CD4-positive, alpha-beta T cell (primary cell): ENCODE measurements around the gene STK17A. TPM values are rescaled to one million over a fixed set of nuclear protein-coding genes. Genes with fewer than 3 reads are reported as not detected.
"Not testable (repeated sequence)": the region's sequence is repeated elsewhere in the genome, so short reads cannot be mapped to it uniquely, and the experiment has no call there.

ENCODE experiments used
- ATAC-seq: fragments of 200-7000 bp; cut with Tn5 transposase; one replicate; pipeline ENCODE4 v1.10.0; 2022; ENCODE audit warnings: mild to moderate bottlenecking; ENCODE audit not compliant: poor library complexity
- CTCF ChIA-PET: fragments of 350-600 bp; sonication (Branson Sonifier 250); formaldehyde crosslinking; loops from one replicate; lab custom pipeline; 2021; ENCODE audit warnings: antibody characterized with exemption, inconsistent platforms; lab: Charles Lee
- POLR2A ChIA-PET: fragments of 350-600 bp; sonication (Branson Sonifier 250); formaldehyde crosslinking; loops from one replicate; lab custom pipeline; 2021; ENCODE audit warnings: antibody characterized with exemption, inconsistent platforms; lab: Charles Lee
- DNase-seq, 14 experiments: peaks; one replicate each; pipeline ENCODE4 v3.0.0-alpha.2; 2013 to 2020; ENCODE audit warnings: mixed read lengths in 2 of 14
- H3K27ac ChIP-seq, 2 donors: one replicate each; pipeline versions ENCODE4 v1.5.1 to v1.7.0; 2013; ENCODE audit warnings: low read length in 2 of 2, low read depth in 1 of 2, mild to moderate bottlenecking in 1 of 2
- H3K27me3 ChIP-seq, 2 experiments: 1 replicate in 1 of 2; 2 replicates in 1 of 2; pipeline versions ENCODE4 v1.6.1 to v1.7.0; 2013; ENCODE audit warnings: low read length in 2 of 2, control low read depth in 1 of 2, mild to moderate bottlenecking in 1 of 2, moderate library complexity in 1 of 2; ENCODE audit not compliant: insufficient read depth in 2 of 2, control insufficient read depth in 1 of 2
- H3K36me3 ChIP-seq: one replicate; pipeline ENCODE4 v1.6.1; 2013; ENCODE audit warnings: low read length, control low read depth; ENCODE audit not compliant: insufficient read depth
- H3K4me1 ChIP-seq: one replicate; pipeline ENCODE4 v1.6.1; 2013; ENCODE audit warnings: low read length, control low read depth; ENCODE audit not compliant: insufficient read depth
- H3K4me3 ChIP-seq: one replicate; pipeline ENCODE4 v1.5.1; 2013; ENCODE audit warnings: mild to moderate bottlenecking, low read length, moderate library complexity
- H3K9me3 ChIP-seq, 2 experiments: 1 replicate in 1 of 2; 2 replicates in 1 of 2; pipeline versions ENCODE4 v1.6.1 to v1.7.0; 2013; ENCODE audit warnings: low read length in 2 of 2, mild to moderate bottlenecking in 2 of 2, control low read depth in 1 of 2, moderate library complexity in 1 of 2; ENCODE audit not compliant: control insufficient read depth in 1 of 2, insufficient read depth in 1 of 2
- H3K27ac Mint-ChIP-seq: one replicate; pipeline ENCODE4 v1.8.0; 2020; ENCODE audit warnings: mixed read lengths
- H3K27me3 Mint-ChIP-seq: one replicate; pipeline ENCODE4 v1.8.0; 2021; ENCODE audit warnings: mixed read lengths
- H3K36me3 Mint-ChIP-seq: one replicate; pipeline ENCODE4 v1.8.0; 2021; ENCODE audit warnings: low read depth, mixed read lengths
- H3K4me1 Mint-ChIP-seq: one replicate; pipeline ENCODE4 v1.8.0; 2021; ENCODE audit warnings: low read depth, mixed read lengths
- H3K4me3 Mint-ChIP-seq: one replicate; pipeline ENCODE4 v1.8.0; 2020; ENCODE audit warnings: mild to moderate bottlenecking, mixed read lengths
- H3K9me3 Mint-ChIP-seq: one replicate; pipeline ENCODE4 v1.8.0; 2020; ENCODE audit warnings: mixed read lengths
- intact Hi-C, 2 experiments: fragments of 100-400 bp; cut with DNase I in 1 of 2; cut with micrococcal nuclease in 1 of 2; formaldehyde crosslinking; loops; one replicate each; pipeline versions ENCODE4 v1.15.1 to v1.9.0; 2023 to 2025; cut with DNase I, micrococcal nuclease
- total RNA-seq, 174 experiments: library from RNA in 2 of 174; stranded (reverse) in 2 of 174; gene quantifications; one replicate each; pipeline ENCODE4 v1.2.3 and lab custom pipeline; 2021 to 2026
- TF ChIP-seq, protein P1 (sequence below): fragments of 200-600 bp; IDR thresholded peaks from one replicate; pipeline ENCODE4 v1.8.0; 2022; ENCODE audit warnings: antibody characterized with exemption, mild to moderate bottlenecking

The STK17A gene
- total RNA-seq, 2 experiments from 2014 or later: 213 to 218 TPM

- Histone ChIP-seq H3K9me3 (no peaks in the 10 kb centered on the region), H3K4me3 (no peak overlapping the region), H3K4me1 (peaks cover 65% of the 10 kb centered on the region), H3K27ac (peak overlapping the region; percentile 31 to 32), H3K36me3 (peaks cover 38% of the 10 kb centered on the region), H3K27me3 (no peaks in the 10 kb centered on the region)
- Mint-ChIP-seq H3K36me3 (peaks cover 75% of the 10 kb centered on the region), H3K4me1 (peaks cover 84% of the 10 kb centered on the region), H3K4me3 (peak overlapping the region; percentile 86), H3K27me3 (no peaks in the 10 kb centered on the region), H3K9me3 (no peaks in the 10 kb centered on the region), H3K27ac (peak overlapping the region; percentile 98)
- DNase-seq (no peak), ATAC-seq (no peak)
- intact Hi-C loops: loop anchor here in 1 of 2 experiments (5.0 kb wide), 1 partner anchor 33 kb away; no protein-coding TSS in a partner anchor
- POLR2A ChIA-PET: interaction anchor here (1.3 to 1.8 kb wide), 4 partner anchors 10 to 56 kb away, joined by 4 to 12 read pairs (median 6); partner anchors contain the start of gene STK17A
- TF ChIP-seq, protein P1, sequence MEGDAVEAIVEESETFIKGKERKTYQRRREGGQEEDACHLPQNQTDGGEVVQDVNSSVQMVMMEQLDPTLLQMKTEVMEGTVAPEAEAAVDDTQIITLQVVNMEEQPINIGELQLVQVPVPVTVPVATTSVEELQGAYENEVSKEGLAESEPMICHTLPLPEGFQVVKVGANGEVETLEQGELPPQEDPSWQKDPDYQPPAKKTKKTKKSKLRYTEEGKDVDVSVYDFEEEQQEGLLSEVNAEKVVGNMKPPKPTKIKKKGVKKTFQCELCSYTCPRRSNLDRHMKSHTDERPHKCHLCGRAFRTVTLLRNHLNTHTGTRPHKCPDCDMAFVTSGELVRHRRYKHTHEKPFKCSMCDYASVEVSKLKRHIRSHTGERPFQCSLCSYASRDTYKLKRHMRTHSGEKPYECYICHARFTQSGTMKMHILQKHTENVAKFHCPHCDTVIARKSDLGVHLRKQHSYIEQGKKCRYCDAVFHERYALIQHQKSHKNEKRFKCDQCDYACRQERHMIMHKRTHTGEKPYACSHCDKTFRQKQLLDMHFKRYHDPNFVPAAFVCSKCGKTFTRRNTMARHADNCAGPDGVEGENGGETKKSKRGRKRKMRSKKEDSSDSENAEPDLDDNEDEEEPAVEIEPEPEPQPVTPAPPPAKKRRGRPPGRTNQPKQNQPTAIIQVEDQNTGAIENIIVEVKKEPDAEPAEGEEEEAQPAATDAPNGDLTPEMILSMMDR: no peak
- CTCF ChIA-PET: interaction anchor here (0.8 to 3.0 kb wide), 2 partner anchors 11 to 106 kb away, joined by 3 to 26 read pairs; partner anchors contain the start of gene STK17A
Observed at GRCh38 chr7:43594020-43594419, 11.1 kb downstream of the STK17A start.

DNA sequence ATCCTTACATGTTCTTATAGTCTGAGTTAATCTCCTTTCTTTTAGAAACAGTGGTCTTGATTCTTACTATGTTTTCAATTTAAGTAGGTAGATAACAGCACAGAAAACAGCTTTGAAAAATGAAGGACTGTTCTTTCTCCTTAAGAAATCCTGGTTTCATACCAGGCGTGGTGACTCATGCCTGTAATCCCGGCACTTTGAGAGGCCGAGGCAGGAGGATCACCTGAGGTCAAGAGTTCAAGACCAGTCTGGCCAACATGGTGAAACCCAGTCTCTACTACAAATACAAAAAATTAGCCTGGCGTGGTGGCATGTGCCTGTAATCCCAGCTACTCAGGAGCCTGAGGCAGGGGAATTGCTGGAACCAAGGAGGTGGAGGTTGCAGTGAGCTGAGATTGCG lies 13.5 kb downstream of the STK17A start:
- H3K4me1 ChIP-seq: peaks cover 52% of the 10 kb centered on the region
- POLR2A ChIA-PET: interaction anchor here (0.9 to 1.5 kb wide), 2 partner anchors 11 to 14 kb away, joined by 3 to 4 read pairs; partner anchors contain the start of gene STK17A
- intact Hi-C loops: not testable (repeated sequence)

GRCh38 chr7:43600056-43600455 lies 17.1 kb downstream of the STK17A start:
- H3K27me3 ChIP-seq: no peaks in the 10 kb centered on the region
- Mint-ChIP-seq H3K36me3 (peaks cover 56% of the 10 kb centered on the region), H3K4me3 (no peak overlapping the region), H3K27ac (peak overlapping the region; percentile 66), H3K9me3 (no peaks in the 10 kb centered on the region), H3K4me1 (peaks cover 50% of the 10 kb centered on the region), H3K27me3 (no peaks in the 10 kb centered on the region)
- TF ChIP-seq, protein P1: no peak
- H3K36me3 ChIP-seq: peaks cover 92% of the 10 kb centered on the region
- ATAC-seq (peak; percentile 51), DNase-seq (peak in 2 of 14 experiments; percentile 37 to 44)
- H3K9me3 ChIP-seq: no peaks in the 10 kb centered on the region
- intact Hi-C loops: loop anchor here in 1 of 2 experiments (2.0 kb wide), 1 partner anchor 13 kb away; no protein-coding TSS in a partner anchor
- ChIA-PET POLR2A (interaction anchor here (1.0 kb wide), 1 partner anchor 99 kb away, joined by 3 read pairs; no protein-coding TSS in a partner anchor), CTCF (interaction anchor here (9.5 kb wide), 1 partner anchor 18 kb away, joined by 64 read pairs; the partner anchor contains the start of gene STK17A)
- H3K27ac ChIP-seq: no peak overlapping the region
- H3K4me3 ChIP-seq: no peak overlapping the region
- H3K4me1 ChIP-seq: peaks cover 42% of the 10 kb centered on the region

More for the DNA sequence above, 13.5 kb downstream of the STK17A start:
- DNase-seq, ATAC-seq, H3K9me3 ChIP-seq, H3K27me3 ChIP-seq, H3K4me3 ChIP-seq, H3K9me3 Mint-ChIP-seq, H3K27ac ChIP-seq, H3K27me3 Mint-ChIP-seq: not testable (repeated sequence)
- H3K36me3 ChIP-seq: peaks cover 58% of the 10 kb centered on the region
- Mint-ChIP-seq H3K4me3 (peak overlapping the region; percentile 69), H3K4me1 (peaks cover 74% of the 10 kb centered on the region), H3K36me3 (peaks cover 70% of the 10 kb centered on the region), H3K27ac (peak overlapping the region; percentile 98)
- CTCF ChIA-PET: interaction anchor here (3.0 kb wide), 1 partner anchor 14 kb away, joined by 26 read pairs; the partner anchor contains the start of gene STK17A
